VCaP (cell line): Measurements from ENCODE around the gene CHKA.

Experiments
- H3K27ac ChIP-seq: fragments of 450-650 bp; 2 replicates; pipeline ENCODE4 v1.5.1; 2017
- TF ChIP-seq, protein P1 (sequence below): fragments of 450-650 bp; conservative IDR thresholded peaks from 2 replicates; pipeline ENCODE4 v1.5.1; 2017; ENCODE audit warnings: mild to moderate bottlenecking, moderate library complexity

CHKA gene

GRCh38 chr11:68036717-68037239, 84.4 kb downstream of the CHKA start:
- peak overlapping the region; percentile 10; the same call in 1 of the 2 replicates for H3K27ac ChIP-seq
- TF ChIP-seq, protein P1, sequence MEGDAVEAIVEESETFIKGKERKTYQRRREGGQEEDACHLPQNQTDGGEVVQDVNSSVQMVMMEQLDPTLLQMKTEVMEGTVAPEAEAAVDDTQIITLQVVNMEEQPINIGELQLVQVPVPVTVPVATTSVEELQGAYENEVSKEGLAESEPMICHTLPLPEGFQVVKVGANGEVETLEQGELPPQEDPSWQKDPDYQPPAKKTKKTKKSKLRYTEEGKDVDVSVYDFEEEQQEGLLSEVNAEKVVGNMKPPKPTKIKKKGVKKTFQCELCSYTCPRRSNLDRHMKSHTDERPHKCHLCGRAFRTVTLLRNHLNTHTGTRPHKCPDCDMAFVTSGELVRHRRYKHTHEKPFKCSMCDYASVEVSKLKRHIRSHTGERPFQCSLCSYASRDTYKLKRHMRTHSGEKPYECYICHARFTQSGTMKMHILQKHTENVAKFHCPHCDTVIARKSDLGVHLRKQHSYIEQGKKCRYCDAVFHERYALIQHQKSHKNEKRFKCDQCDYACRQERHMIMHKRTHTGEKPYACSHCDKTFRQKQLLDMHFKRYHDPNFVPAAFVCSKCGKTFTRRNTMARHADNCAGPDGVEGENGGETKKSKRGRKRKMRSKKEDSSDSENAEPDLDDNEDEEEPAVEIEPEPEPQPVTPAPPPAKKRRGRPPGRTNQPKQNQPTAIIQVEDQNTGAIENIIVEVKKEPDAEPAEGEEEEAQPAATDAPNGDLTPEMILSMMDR, result no peak

DNA sequence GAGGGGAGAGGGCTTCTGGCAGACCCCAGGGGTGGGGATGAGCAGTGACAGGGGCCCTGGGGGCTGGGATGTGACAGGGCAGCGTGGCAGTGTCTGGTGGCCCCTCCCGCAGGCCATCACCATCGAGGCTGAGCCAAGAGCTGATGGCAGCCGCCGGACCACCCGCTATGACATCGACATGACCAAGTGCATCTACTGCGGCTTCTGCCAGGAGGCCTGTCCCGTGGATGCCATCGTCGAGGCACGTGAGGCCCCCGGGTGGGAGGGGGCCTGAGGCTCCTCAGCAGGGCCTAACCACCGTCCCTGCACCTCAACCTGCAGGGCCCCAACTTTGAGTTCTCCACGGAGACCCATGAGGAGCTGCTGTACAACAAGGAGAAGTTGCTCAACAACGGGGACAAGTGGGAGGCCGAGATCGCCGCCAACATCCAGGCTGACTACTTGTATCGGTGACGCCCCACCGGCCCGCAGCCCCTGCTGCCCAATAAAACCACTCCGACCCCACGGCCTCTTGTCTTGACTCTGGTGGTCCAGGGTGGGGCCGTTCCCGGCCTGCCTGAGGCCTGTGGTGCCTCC, 85.0 kb downstream of the CHKA start:
- TF ChIP-seq, protein P1, result no peak
- H3K27ac ChIP-seq, result peak overlapping the region; percentile 10; the same call in 1 of the 2 replicates

DNA sequence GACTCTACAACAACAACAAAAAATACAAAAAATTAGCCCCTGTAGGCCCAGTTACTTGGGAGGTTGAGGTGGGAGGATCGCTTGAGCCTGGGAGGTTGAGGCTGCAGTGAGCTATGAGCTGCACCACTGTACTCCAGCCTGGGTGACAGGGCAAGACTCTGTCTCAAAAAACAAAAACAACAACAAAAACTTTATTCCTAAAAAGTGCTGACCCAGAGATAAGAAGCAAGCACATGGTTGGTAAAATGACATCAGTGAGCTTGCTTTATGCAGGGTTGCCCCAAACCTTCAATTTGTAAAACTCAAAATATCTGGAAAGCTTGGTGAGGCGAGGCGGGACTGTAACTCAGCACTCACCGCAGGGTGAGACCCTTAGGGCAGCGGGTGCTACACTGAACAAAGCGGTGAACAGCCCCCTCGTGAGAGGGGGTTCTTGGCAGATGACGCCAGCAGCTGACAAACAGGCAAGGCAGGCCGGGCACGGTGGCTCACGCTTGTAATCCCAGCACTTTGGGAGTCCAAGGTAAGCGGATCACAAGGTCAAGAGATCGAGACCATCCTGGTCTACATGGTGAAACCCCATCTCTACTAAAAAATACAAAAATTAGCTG, 85.8 kb downstream of the CHKA start:
- TF ChIP-seq, protein P1, result no peak
- no peak overlapping the region for H3K27ac ChIP-seq

GRCh38 chr11:68033708-68034045, 87.5 kb downstream of the CHKA start:
- H3K27ac ChIP-seq, result peak overlapping the region; percentile 96; the same call in 1 of the 2 replicates
- TF ChIP-seq, protein P1, result no peak

GRCh38 chr11:68032997-68033707, 88.0 kb downstream of the CHKA start:
- peak overlapping the region; percentile 96; the same call in 1 of the 2 replicates for H3K27ac ChIP-seq
- TF ChIP-seq, protein P1, result no peak

DNA sequence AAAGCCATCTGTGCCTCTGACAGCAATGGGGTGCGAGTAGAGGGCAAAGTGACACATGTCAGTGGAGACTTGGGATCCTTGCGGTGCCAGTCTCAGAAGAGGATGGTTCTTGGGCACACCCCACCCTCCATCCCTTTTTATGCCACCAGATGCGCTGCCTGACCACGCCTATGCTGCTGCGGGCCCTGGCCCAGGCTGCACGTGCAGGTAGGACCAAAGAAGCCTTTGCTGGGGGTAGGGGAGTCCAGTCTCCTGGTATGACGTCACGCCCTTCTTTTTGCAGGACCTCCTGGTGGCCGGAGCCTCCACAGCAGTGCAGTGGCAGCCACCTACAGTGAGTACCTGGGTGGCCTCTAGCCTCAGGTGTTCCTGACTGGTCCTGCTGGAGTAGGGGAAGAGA, 89.2 kb downstream of the CHKA start:
- TF ChIP-seq, protein P1, result no peak

DNA sequence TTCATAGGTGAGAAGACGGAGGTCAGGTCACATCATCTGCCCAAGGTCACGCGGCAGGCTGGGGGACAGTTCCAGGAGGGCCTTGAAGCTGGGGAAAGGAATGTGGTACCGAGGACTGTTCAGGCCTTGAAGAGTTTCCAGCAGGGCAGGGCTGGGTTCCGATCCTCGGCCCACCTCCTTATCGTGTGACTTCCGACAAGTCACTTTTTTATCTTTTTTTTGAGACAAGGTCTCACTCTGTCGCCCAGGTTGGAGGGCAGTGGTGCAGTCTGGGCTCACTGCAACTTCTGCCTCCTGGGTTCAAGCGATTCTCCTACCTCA, 90.1 kb downstream of the CHKA start:
- TF ChIP-seq, protein P1, result no peak

More for the DNA sequence above, 89.2 kb downstream of the CHKA start:
- H3K27ac ChIP-seq, result peak overlapping the region; percentile 96; the same call in 1 of the 2 replicates

More for the DNA sequence above, 90.1 kb downstream of the CHKA start:
- peak overlapping the region; percentile 96 for H3K27ac ChIP-seq
